ENCODE data around the gene COMMD3.

DNA sequence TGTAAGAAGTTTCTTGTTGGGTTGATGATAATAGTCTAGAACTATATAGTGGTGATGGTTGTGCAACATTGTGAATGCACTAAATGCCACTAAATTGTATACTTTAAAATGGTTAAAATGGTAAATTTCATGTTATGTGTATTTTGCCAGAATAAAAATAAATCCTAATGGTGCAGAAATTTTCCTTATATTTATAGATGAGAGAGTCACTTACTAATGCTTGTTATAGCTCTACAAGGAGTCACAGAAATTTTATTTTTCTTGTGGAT, 50.2 kb downstream of the COMMD3 start:
- TF ChIP-seq CTCF (IDR thresholded peaks at IDR 0.05) (no peak), POLR2A (IDR thresholded peaks at IDR 0.05; ENCODE audit: low read depth) (no peak), POLR2AphosphoS5 (IDR thresholded peaks at IDR 0.05) (no peak)

Measured in esophagus muscularis mucosa (tissue), 3 donors.